Measurements from ENCODE around the gene PPP1R7.

The PPP1R7 gene

GRCh38 chr2:241198381-241199279 is 48.4 kb downstream of the PPP1R7 start:
- peak; percentile 3 for DNase-seq

DNA sequence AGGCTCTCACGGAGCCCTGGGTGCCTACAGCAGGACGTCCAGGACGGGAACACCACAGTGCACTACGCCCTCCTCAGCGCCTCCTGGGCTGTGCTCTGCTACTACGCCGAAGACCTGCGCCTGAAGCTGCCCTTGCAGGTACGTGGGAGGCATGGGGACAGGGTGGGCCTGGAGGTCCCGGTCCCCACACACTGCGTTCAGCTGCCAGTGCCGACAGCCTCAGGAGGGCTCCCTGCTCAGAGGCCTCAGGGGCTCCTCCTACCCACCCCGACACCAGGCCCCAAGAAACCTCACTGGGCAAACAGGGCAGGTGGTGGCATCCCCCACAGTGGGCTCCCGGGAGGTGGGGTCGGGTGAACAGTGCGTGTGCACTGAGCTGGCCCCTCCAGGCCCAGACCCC is 49.0 kb downstream of the PPP1R7 start:
- peak; percentile 9 for DNase-seq

DNA sequence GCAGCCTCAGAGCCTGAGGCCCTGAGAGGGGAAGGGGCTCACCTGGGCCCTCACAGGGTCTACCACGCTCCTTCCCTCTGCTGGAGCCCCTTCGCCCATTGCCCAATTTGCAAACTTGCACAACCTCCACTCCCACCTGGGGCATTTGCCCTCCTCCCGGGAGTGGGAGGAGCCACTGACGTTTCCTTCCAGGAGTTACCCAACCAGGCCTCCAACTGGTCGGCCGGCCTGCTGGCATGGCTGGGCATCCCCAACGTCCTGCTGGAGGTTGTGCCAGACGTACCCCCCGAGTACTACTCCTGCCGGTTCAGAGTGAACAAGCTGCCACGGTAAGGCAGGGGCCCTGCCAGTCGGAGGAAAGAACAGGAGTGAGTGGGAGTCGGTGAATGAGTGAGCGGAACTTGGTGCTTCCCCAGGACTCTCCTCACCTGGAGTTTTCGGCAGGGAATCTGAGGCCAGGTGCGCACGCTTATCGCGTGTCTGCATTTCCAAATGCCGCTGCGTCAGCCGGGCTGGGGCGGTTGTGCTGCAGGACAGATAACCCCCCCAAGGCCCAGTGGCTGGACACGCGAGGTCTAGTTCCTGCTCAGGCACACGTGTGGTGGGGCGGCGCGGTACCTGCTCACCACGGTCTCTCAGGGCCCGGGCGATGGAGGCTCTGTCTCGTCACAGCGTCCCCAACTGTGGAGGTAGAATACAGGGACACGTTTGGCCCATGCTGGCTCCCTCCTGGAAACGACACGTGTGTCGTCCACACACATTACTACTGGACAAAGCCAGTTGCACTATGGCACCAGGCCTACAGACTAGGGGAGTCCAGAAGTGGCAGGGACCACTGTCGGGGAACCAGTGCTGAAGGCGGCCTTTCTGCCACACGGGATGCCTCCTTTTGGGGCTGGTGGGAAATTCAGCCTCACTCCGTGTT is 49.9 kb downstream of the PPP1R7 start:
- peak; percentile 4 for DNase-seq

- DNase-seq, result no peak
Observed at GRCh38 chr2:241200822-241201395, 50.6 kb downstream of the PPP1R7 start.

- no peak for DNase-seq
Observed at GRCh38 chr2:241201445-241202267, 51.4 kb downstream of the PPP1R7 start.

GRCh38 chr2:241202268-241202585 is 52.0 kb downstream of the PPP1R7 start:
- no peak for DNase-seq

DNA sequence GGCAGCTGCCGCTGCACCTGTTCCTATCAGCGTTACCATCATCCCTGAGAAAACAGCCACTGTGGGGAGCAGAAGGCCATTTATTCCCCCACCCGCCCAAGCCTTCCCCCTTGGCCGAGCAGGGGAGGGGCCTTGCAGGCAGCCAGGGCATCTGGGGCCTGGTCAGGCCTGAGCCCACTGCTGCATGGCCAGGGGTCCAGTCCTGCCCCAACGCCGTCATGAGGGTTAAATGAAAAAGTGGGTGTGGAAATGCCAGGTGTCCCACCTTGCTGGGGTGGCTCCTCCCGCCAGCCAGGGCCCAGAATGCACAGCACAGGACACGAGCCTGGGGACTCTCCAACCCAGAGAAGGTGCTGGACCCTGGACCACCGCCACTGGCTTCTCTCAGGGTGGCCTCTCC is 52.4 kb downstream of the PPP1R7 start:
- no peak for DNase-seq

GRCh38 chr2:241203218-241204009 is 53.1 kb downstream of the PPP1R7 start:
- no peak for DNase-seq

DNA sequence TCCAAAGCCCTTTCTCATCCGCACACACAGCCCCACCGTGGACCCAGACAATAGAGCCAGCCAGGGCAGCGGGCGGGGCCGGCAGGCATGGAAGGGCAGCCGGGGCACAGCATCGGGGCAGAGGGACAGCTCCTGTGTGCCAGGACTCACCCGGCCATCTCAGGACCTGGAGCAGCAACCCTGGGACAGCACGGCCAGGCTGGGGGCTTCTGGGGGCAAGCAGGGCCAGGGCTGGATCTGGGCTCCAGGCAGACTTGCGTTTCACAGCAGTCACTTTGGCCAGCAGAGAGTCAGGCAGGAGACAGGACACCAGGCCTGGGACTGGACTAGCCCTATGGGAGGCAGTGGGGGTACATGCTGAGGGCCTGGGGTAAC is 53.7 kb downstream of the PPP1R7 start:
- no peak for DNase-seq

DNA sequence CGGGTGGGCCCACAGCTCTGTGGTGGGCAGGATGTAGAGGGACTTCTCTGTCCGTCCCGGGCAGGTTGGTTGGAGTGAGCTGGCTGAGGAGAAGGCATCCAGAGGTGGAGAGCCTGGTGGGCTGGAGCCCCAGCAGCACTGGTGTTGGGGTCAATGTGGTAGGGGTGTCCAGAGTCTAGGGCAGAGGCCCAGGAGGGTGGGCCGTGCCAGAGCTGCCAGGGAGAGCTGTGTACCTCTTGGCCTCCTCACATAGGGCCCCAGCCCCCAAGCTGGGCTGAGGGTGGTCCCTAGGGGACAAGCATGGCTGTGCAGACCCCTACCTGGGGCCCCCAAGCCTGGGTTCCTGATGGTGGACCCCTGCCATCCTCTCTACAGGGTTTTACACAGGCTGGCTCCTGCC is 54.2 kb downstream of the PPP1R7 start:
- DNase-seq, result no peak

DNA sequence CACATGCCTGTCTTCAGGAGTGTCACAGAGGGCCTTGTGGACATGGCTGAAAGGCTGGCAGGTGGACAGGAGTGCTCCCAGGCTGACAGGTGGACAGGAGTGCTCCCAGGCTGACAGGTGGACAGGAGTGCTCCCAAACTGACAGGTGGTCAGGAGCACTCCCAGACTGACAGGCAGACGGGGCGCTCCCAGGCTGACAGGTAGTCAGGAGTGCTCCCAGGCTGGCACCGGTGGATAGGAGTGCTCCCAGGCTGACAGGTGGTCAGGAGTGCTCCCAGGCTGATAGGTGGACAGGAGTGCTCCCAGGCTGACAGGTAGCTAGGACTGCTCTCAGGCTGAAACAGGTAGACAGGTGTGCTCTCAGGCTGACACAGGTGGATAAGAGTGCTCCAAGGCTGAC is 54.8 kb downstream of the PPP1R7 start:
- no peak for DNase-seq

DNA sequence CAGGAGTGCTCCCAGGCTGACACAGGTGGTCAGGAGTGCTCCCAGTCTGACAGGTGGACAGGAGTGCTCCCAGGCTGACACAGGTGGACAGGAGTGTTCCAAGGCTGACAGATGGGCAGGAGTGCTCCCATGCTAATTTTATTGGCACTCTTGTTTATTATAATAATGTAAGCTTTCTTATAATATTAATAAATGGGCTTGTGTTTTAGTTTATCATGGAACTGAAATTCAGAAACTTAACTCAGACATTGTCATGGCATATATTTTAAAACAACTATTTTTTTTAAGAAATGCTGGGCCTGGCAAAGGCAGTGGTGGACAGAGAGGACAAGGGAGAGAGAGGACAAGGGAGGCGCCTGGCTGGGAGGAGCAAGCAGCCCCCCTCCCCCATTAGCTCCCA is 56.9 kb downstream of the PPP1R7 start:
- no peak for DNase-seq

GRCh38 chr2:241207641-241208040 is 57.4 kb downstream of the PPP1R7 start:
- DNase-seq, result no peak

DNA sequence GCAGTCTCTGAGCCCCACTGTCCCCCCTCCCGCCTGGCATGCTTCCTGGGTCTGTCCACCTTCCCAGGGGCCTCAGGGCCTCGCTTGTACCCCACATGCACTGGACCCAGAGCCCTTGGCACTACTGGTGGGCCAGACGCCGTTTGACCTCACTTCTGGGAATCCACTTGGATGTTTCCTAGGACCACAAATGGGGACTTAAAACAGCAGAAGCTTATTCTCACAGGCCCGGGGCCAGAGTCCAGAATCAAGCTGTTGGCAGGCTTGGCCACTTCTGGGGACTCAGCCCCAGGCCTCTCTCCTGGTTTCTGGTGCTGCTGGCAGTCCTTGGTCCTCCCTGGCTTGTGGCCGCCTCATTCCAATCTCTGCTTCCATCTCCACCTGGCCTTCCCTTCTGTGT is 57.8 kb downstream of the PPP1R7 start:
- no peak for DNase-seq

DNA sequence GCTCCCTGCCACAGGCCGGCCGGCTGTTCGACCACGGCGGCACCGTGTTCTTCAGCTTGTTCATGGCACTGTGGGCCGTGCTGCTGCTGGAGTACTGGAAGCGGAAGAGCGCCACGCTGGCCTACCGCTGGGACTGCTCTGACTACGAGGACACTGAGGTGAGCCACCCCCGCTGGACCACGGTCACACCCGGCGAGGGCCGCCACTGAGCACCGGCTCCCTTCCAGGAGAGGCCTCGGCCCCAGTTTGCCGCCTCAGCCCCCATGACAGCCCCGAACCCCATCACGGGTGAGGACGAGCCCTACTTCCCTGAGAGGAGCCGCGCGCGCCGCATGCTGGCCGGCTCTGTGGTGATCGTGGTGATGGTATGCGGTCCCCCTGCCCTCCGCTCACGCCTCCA is 59.0 kb downstream of the PPP1R7 start:
- DNase-seq, result no peak

DNA sequence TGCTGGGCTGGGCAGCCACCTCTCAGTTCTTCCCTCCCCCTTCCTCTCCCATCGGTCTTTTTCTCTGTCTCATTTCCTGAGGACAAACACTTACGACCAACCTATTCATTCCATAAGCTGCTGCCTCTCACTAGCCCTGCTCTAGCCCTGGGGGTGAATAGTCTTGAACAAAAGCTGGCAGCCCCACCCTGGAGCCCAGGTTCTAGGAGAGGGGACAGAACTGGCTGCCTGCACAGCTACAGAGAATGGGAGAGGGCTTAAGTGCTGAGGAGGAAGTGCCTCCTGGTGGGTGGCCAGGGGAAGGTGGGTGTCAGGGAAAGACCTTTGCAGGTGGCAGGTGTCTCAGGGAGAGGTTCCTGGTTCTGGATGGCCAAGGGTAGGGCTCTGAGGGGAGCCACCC is 61.0 kb downstream of the PPP1R7 start:
- DNase-seq, result no peak

- DNase-seq, result no peak
Observed at GRCh38 chr2:241213041-241213440, 62.8 kb downstream of the PPP1R7 start.

GRCh38 chr2:241213567-241213966 is 63.3 kb downstream of the PPP1R7 start:
- no peak for DNase-seq

GRCh38 chr2:241214209-241214608 is 63.9 kb downstream of the PPP1R7 start:
- no peak for DNase-seq

GRCh38 chr2:241214766-241215165 is 64.5 kb downstream of the PPP1R7 start:
- no peak for DNase-seq

DNA sequence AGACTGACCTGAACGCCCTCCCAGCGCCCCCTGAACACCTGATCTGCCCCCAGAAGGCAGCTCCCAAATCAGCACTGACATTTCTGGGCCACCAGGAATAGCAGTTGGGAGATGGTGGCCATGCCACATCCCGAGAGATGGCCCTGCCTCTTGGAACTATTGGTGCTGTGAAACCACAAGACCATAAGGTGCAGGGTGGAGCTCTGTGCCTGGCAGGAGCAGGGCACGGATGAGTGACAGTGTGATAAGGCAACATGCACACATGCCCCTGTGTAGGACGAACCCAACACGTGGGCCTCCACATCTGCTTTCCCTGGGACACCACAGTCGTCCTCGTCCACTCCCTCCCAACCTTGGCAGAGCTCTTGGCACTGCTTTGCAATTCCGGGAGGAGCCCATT is 65.2 kb downstream of the PPP1R7 start:
- DNase-seq, result no peak

GRCh38 chr2:241216211-241216761 is 66.0 kb downstream of the PPP1R7 start:
- DNase-seq, result no peak
